Measurements from ENCODE around the gene NPM3.

- TF ChIP-seq, protein P1, sequence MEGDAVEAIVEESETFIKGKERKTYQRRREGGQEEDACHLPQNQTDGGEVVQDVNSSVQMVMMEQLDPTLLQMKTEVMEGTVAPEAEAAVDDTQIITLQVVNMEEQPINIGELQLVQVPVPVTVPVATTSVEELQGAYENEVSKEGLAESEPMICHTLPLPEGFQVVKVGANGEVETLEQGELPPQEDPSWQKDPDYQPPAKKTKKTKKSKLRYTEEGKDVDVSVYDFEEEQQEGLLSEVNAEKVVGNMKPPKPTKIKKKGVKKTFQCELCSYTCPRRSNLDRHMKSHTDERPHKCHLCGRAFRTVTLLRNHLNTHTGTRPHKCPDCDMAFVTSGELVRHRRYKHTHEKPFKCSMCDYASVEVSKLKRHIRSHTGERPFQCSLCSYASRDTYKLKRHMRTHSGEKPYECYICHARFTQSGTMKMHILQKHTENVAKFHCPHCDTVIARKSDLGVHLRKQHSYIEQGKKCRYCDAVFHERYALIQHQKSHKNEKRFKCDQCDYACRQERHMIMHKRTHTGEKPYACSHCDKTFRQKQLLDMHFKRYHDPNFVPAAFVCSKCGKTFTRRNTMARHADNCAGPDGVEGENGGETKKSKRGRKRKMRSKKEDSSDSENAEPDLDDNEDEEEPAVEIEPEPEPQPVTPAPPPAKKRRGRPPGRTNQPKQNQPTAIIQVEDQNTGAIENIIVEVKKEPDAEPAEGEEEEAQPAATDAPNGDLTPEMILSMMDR (IDR thresholded peaks at IDR 0.05; ENCODE audit: low read depth, low read length, missing input control): no peak
- TF ChIP-seq ATF3 (IDR thresholded peaks at IDR 0.05) (no peak), YY1 (IDR thresholded peaks at IDR 0.05) (no peak), RAD21 (IDR thresholded peaks at IDR 0.05) (no peak), HNF4G (IDR thresholded peaks at IDR 0.05) (no peak), RXRA (IDR thresholded peaks at IDR 0.05) (no peak), GABPA (IDR thresholded peaks at IDR 0.05 in 1 of 2, conservative IDR thresholded peaks at IDR 0.05 in 1 of 2) (no peak), SP1 (IDR thresholded peaks at IDR 0.05) (no peak)
- TF ChIP-seq, protein P2, sequence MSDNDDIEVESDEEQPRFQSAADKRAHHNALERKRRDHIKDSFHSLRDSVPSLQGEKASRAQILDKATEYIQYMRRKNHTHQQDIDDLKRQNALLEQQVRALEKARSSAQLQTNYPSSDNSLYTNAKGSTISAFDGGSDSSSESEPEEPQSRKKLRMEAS (IDR thresholded peaks at IDR 0.05): no peak
Measured at GRCh38 chr10:101828766-101829551, 45.7 kb upstream of the NPM3 start.
